ENCODE measurements around the gene MYL7. TPM values are rescaled to one million over a fixed set of nuclear protein-coding genes. Genes with fewer than 3 reads are reported as not detected.

MYL7 gene
- total and polyA plus RNA-seq, 10 donors, result 0.22 to 1.6 TPM; not detected in 8

DNA sequence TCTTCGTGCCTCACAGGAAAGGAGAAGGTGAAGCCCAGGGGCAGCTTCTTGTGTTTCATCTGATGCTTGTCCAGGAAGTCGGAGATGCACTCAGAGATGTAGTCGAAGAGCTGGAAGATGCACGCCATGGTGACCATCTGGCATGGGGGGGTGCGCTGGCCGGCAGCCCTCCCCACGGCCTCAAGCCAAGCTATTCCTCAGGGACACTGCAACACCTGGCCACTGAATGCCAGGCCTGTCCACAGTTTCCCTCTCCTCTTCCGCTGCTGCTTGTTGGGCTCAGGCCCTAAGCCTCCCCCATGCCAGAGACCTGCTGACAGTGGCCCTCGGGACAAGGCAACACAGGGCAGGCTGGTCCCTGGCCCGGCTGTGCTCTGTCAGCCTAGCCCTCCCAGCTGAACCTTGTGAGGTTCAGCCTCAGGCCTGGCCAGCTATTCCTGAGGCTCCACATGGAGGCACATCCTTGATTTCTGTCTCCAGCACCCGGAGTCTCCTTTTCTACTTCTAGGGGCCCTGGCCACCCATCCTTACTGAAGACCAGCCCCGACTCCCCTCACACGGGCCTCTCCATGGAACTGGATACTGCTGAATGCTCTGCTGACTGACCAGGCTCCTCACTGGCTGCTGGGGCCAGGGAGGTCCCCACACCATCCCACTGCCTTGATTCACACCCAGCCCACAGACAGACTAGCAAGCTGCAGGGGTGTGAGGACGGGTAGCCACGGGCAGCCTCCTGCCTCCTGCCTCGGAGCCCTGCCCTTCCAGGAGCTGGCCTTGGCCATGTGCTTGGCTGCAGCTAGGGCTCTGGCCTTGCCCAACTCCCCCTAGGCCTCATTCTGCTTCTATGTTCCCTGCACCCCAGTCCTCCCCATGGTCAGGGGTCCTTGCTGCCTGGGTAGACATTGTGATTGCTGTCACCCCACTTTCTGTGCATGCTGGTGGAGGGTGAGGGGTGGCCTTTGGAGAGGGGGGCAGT, 10.1 kb upstream of the MYL7 start:
- Histone ChIP-seq H3K4me3 (no peak overlapping the region), H3K9me3 (no peaks in the 10 kb centered on the region), H3K27ac (peak overlapping the region in 1 of 8 donors; percentile 41), H3K27me3 (replicated peaks in 1 of 7) (peaks cover 0 to 7% (median 0%) of the 10 kb centered on the region in 7 donors), H3K36me3 (no peaks in the 10 kb centered on the region), H3K4me1 (peaks cover 0 to 22% (median 9%) of the 10 kb centered on the region in 6 donors)
- intact Hi-C loops (cut with DNase I; ENCODE audit: low total_unique reads), result no loop called here
- 85 to 91% (median 88%) methylated on average over 13 to 16 of the region's 16 CpGs for WGBS, 5 donors
- TF ChIP-seq POLR2AphosphoS5 (IDR thresholded peaks at IDR 0.05), result no peak
- TF ChIP-seq, protein P1, sequence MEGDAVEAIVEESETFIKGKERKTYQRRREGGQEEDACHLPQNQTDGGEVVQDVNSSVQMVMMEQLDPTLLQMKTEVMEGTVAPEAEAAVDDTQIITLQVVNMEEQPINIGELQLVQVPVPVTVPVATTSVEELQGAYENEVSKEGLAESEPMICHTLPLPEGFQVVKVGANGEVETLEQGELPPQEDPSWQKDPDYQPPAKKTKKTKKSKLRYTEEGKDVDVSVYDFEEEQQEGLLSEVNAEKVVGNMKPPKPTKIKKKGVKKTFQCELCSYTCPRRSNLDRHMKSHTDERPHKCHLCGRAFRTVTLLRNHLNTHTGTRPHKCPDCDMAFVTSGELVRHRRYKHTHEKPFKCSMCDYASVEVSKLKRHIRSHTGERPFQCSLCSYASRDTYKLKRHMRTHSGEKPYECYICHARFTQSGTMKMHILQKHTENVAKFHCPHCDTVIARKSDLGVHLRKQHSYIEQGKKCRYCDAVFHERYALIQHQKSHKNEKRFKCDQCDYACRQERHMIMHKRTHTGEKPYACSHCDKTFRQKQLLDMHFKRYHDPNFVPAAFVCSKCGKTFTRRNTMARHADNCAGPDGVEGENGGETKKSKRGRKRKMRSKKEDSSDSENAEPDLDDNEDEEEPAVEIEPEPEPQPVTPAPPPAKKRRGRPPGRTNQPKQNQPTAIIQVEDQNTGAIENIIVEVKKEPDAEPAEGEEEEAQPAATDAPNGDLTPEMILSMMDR (IDR thresholded peaks at IDR 0.05 in 8 of 11, conservative IDR thresholded peaks at IDR 0.05 in 3 of 11), result no peak
- no peak for DNase-seq

DNA sequence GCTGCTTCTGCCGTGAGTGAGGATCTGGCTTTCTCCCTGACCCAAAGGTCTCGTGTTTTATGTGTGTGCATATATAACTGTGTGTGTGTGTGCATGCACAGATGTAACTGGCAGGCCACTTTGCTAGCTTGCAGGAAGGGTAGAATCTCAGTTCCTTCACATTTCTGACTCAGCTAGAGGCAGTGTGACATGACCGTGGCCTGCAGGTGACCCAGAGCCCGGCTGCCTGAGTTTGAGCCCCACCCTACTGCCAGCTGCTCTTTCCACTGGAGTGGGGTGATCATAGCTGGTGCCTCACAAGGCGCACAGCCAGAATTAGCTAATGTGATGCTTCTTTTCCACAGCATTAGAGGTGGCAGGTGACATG, 9.3 kb upstream of the MYL7 start:
- H3K27me3 ChIP-seq (replicated peaks in 1 of 7), result peaks cover 0 to 15% (median 3%) of the 10 kb centered on the region in 7 donors
- H3K4me3 ChIP-seq, result no peak overlapping the region
- H3K9me3 ChIP-seq, result no peaks in the 10 kb centered on the region
- TF ChIP-seq POLR2AphosphoS5 (IDR thresholded peaks at IDR 0.05) (peak in 1 of 3 donors; percentile 46), POLR2A (IDR thresholded peaks at IDR 0.05) (no peak)
- TF ChIP-seq, protein P1 (IDR thresholded peaks at IDR 0.05 in 8 of 11, conservative IDR thresholded peaks at IDR 0.05 in 3 of 11), result no peak
- DNase-seq, result no peak
- H3K4me1 ChIP-seq, result peaks cover 3 to 30% (median 16%) of the 10 kb centered on the region in 6 donors
- H3K36me3 ChIP-seq, result no peaks in the 10 kb centered on the region
- intact Hi-C loops (cut with DNase I; ENCODE audit: low total_unique reads), result no loop called here
- WGBS, 5 donors, result 48 to 62% (median 55%) methylated on average over 4 to 5 of the region's 5 CpGs
- H3K27ac ChIP-seq, result peak overlapping the region in 1 of 8 donors; percentile 41

DNA sequence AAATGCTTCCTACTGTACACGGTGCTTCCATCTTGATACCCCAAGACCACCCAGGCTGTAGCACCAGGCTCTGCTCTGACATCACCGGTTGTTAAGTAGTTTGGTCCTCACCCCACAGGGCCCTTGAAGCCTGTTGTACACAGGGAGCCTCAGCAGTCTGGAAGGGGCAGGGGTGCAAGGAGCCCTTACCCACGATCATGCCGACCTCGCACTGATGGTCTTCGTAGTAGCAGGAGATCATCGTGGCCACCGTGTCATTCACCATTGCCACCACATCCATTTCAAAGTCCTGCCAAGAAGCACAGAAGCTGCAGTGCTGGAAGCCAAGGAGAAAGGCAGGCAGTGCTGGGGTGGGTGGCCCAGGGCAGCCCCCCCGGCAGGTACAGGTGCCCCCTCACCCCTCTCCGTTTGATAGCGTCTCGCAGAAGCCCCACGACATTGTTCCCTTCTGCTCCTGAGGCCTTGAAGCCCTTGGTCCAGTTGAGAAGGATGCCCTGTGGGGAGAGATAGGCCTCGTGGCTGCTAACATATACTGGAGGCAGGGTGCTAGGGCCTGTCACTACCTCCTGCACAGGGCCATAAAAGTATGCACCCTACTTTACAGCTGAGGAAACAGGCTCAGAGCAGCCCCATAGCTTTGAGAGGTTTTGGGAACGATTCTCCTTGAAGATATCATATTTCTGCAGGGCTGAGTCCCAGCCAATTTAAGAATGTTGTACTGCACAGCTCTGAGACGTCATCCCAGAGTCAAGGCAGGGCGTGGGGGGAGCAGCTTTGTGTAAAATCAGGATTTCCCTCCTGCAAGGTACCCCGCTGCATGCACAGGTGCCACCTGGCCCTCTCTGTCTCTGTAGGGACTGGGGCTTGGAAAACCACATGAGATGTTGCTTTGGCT, 8.7 kb upstream of the MYL7 start:
- H3K9me3 ChIP-seq, result no peaks in the 10 kb centered on the region
- no peak overlapping the region for H3K4me3 ChIP-seq
- peaks cover 0 to 21% (median 7%) of the 10 kb centered on the region in 7 donors for H3K27me3 ChIP-seq (replicated peaks in 1 of 7)
- peak overlapping the region in 1 of 8 donors; percentile 5 for H3K27ac ChIP-seq
- H3K4me1 ChIP-seq, result peaks cover 5 to 35% (median 21%) of the 10 kb centered on the region in 6 donors
- intact Hi-C loops (cut with DNase I; ENCODE audit: low total_unique reads), result no loop called here
- TF ChIP-seq, protein P1 (IDR thresholded peaks at IDR 0.05 in 8 of 11, conservative IDR thresholded peaks at IDR 0.05 in 3 of 11), result no peak
- TF ChIP-seq POLR2A (IDR thresholded peaks at IDR 0.05), result no peak
- no peak for TF ChIP-seq POLR2AphosphoS5 (IDR thresholded peaks at IDR 0.05)
- 83 to 90% (median 84%) methylated on average over 18 of the region's 18 CpGs for WGBS, 5 donors
- DNase-seq, result peak; percentile 54
- no peaks in the 10 kb centered on the region for H3K36me3 ChIP-seq

Data from spleen (tissue), 11 donors.